ENCODE measurements around the gene CD93.

DNA sequence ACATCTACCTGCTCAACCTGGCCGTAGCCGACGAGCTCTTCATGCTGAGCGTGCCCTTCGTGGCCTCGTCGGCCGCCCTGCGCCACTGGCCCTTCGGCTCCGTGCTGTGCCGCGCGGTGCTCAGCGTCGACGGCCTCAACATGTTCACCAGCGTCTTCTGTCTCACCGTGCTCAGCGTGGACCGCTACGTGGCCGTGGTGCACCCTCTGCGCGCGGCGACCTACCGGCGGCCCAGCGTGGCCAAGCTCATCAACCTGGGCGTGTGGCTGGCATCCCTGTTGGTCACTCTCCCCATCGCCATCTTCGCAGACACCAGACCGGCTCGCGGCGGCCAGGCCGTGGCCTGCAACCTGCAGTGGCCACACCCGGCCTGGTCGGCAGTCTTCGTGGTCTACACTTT, 50.4 kb downstream of the CD93 start:
- TF ChIP-seq EZH2 (IDR thresholded peaks at IDR 0.05; ENCODE audit: low read depth, low read length, severe bottlenecking) (peak; percentile 5), POLR2AphosphoS5 (IDR thresholded peaks at IDR 0.05; ENCODE audit: low read depth, low read length) (no peak), SIX5 (IDR thresholded peaks at IDR 0.05; ENCODE audit: low read depth, low read length) (no peak), EP300 (IDR thresholded peaks at IDR 0.05; ENCODE audit: borderline replicate concordance in 1 of 2, low read depth in 2 of 2, low read length in 2 of 2) (no peak)
- TF ChIP-seq, protein P1, sequence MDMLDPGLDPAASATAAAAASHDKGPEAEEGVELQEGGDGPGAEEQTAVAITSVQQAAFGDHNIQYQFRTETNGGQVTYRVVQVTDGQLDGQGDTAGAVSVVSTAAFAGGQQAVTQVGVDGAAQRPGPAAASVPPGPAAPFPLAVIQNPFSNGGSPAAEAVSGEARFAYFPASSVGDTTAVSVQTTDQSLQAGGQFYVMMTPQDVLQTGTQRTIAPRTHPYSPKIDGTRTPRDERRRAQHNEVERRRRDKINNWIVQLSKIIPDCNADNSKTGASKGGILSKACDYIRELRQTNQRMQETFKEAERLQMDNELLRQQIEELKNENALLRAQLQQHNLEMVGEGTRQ (IDR thresholded peaks at IDR 0.05; ENCODE audit: low read length), result no peak

Measured in H1 (cell line).